ENCODE results near the gene FXN.
"Not testable (repeated sequence)": the region's sequence is repeated elsewhere in the genome, so short reads cannot be mapped to it uniquely, and the experiment has no call there.

Gene FXN

GRCh38 chr9:69035438-69036308 lies at the start of gene FXN:
Gene FXN, plus strand, starts transcription at chr9:69035752. Its CDS starts 31 bp downstream, at chr9:69035783.
- DNase-seq, result peak; percentile 78

DNA sequence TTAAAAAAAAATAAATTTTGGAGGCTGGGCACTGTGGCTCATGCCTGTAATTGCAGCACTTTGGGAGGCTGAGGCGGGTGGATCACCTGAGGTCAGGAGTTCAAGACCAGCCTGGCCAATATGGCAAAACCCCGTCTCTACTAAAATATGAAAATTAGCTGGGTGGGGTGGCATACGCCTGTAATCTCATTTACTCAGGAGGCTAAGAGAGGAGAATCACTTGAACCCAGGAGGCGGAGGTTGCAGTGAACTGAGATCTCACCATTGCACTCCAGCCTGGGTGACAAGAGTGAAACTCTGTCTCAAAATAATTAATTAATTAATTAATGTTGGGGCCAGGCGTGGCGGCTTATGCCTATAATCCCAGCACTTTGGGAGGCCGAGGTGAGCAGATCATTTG lies 48.6 kb upstream of the FXN start:
- not testable (repeated sequence) for DNase-seq

- no peak for DNase-seq
These were observed 44.1 kb upstream of the FXN start for GRCh38 chr9:68991457-68991856.

DNA sequence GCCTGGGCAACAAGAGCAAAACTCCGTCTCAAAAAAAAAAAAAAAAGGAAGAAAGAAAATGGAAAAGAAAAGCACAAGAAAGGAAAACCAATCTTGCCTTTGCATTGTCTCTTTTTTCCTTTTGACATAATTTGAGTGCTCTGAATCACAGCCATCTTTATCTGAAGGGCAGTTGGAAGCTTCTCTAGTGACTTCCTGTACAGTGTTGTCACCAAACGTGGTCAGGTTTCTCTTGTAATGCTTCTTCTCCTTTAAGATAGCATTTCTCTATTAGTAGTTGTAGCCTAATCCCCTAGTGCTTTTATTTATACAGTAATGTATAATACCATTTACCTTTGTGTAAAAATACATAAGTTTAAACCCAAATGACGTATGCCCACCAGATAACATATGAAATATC lies 39.8 kb upstream of the FXN start:
- DNase-seq, result no peak

GRCh38 chr9:68996462-68996861 lies 39.1 kb upstream of the FXN start:
- no peak for DNase-seq

- no peak for DNase-seq
These were observed 37.9 kb upstream of the FXN start for GRCh38 chr9:68997666-68998065.

DNA sequence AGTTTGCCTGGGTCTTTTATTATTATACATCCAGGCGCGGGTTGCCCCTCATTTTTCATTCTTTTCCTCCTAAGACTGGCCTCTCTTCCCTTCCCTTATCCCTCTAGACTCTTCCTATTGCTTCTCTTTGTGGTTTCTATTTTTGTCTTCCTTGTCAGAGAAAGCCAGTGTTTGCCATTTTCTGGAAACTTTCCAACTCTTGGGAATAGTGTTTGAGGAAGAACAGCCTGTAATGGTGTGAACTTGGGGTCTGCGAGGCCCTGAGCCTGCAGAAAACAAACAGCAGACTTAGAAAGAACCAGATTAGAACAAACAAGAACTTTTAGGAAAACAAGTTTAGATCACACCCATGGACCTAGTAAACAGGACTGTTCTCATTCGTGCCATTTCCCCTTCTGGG lies 37.2 kb upstream of the FXN start:
- no peak for DNase-seq

DNA sequence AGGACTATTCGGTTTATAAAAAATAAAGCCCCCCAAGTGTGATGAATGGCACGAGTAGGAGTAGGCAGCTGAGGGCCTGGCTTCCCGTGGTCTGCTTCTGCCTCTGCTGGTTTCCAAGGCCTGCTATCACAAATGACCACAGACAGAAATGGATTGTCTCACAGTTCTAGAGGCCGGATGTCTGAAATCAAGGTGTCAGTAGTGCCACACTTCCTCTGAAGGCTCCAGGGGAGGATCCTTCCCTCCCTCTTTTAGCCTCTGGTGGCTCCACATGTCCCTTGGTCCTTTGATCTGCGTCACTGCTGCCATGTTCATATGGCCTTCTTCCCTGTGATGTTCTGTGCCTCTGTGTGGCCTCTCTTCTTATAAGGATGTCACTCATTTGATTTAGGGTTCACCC lies 36.7 kb upstream of the FXN start:
- DNase-seq, result no peak

- peak; percentile 51 for DNase-seq
These were observed 36.0 kb upstream of the FXN start for GRCh38 chr9:68999393-69000105.

DNA sequence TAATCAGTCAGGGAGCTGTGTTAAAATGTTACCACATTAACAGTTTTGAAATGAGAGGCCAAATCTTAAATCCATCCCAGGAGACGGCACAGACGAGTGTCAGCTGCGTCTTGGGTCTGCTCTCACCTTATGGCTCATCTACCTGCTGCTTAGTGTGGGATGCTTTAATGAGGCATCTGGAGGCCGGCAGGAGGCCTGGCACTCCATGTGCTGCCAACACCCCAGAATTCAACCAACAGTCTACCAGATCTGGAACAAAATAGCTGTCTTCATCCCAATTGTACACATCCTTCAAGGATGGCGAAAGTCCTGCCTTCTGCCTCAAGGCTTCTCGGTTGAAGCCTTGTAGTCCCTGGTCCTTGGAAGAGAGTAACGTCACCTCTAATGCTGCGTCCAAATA lies 33.6 kb upstream of the FXN start:
- DNase-seq, result no peak

DNA sequence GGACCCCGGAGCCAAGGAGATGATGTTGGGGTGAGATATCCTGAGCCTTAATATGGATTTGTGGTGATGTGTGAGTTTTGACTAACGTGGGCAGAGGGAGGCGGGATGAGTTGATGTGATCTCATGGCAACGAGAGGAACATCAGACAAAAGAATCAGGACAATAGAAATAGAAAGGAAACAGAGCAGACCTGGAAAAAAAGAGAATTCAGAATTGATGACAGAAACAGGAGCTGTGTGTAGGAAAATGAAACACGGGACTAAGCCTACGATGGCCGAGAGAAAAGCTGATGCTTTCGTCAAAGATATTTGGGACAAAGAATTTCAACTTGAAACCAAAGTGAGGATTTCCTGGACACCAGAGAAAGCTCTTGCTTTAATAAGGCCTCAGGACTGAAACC lies 32.5 kb upstream of the FXN start:
- DNase-seq, result no peak

DNA sequence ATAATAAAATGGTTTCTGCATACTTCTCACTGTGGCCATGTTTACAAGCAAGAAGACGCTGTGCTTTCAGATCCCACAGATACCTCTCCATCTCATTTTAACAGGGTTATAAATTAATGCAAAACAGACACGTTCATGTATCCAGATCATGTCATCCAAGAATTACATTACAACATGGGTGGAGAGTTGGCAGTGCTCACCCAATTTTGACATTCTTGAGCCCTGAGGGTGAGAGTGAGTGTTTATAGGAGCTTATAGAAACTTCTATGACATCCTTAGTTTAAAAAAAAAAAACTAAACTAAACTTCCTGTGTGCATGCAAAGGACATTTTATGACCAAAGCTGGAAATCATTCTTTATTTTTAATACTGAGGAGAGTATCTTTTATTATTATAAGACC lies 30.7 kb upstream of the FXN start:
- peak; percentile 11 for DNase-seq

DNA sequence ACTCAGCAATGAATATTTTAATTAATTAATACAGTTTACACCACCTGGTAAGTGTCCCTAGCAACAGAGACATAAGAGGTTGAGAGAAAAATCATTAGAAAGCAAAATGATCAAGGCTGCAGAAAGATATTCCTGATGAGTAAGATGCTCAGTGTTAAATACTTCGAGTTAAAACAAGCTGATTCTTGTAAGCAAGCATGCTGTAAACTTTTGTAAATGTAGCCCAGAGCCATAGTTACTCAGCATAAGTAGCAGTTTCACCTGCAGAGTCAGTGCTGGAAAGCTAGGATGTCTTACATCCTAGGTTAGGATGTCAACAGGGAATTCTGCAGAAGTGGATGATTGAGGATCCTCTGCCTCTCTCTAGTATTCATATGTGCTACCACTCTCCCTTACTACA lies 25.8 kb upstream of the FXN start:
- no peak for DNase-seq

DNA sequence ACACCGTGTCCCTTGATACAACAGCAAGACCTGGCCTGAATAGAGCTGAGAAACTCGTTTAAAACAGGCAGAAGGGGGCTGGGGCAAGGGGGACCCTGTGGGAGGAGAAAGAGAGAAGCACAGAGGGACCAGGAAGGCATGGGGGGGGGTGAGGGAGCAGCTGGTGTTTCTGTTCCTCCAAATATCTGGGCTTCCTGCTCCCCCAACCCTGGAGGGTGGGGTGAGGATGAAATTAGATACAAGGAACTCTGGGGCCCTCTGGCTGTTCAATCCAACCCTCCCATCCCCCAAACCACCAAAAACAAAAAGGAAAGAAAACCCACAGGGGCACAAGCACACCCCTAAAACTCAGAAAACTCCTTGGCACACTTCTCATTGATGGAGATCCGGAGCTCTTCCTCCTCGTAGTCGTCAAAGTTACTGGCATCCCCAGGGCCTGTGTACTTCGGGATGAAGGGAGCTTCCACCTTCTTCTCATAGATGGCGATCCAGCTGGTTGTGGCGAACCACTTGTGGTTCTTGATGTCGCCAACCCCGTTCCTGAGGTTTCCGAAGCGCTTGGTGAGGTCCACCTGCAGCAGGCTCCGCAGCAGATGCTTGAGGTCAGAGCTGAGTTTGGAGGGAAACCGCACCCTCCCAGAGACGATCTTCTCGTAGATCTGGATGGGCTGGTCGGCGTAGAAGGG lies 22.7 kb upstream of the FXN start:
- DNase-seq, result no peak

GRCh38 chr9:69013382-69013727 lies 22.2 kb upstream of the FXN start:
- DNase-seq, result no peak

- DNase-seq, result no peak
These were observed 21.5 kb upstream of the FXN start, which contains the start of gene PRKACG for GRCh38 chr9:69014013-69014412. Gene PRKACG, minus strand, starts transcription at chr9:69014113. Its CDS starts 21 bp downstream, at chr9:69014092.

- DNase-seq, result no peak
These were observed 19.1 kb upstream of the FXN start for GRCh38 chr9:69016191-69017096.

DNA sequence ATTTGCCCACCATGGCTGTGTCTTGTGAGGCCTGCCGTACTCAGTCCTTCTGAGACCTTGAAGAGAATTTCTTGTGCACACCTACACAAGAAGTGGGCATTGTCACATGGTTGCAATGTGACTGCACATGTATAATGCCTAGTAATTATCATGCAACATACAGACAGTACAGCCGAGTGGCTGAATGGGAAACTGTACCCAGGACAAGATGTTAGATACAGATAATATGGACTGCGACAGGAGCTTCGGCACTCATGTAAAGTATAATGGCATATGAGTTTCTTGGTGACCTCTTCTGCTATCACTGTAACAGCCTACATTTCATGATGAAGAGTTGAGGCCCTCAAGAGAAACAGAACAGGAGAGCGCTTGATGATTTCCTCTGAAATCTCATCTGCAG lies 16.8 kb upstream of the FXN start:
- DNase-seq, result no peak

DNA sequence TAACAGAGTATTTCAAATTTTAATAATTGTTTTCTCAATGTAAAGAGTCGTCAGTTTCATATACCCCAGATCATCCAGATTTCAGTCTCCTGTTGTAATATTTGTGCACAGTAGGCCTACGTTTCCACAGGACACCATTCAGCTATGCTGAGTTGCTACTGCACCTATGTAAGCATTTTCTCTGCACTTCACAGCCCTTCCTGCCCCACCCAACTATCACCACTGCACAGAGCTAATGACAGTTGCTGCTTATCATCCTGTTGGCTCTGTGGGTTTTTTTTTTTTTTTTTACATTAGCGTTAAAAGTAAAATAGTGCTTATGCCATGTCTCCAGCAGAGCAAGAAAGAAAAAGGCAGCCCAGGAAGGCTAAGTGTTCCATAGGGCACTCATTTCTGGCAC lies 15.7 kb upstream of the FXN start:
- DNase-seq, result no peak

DNA sequence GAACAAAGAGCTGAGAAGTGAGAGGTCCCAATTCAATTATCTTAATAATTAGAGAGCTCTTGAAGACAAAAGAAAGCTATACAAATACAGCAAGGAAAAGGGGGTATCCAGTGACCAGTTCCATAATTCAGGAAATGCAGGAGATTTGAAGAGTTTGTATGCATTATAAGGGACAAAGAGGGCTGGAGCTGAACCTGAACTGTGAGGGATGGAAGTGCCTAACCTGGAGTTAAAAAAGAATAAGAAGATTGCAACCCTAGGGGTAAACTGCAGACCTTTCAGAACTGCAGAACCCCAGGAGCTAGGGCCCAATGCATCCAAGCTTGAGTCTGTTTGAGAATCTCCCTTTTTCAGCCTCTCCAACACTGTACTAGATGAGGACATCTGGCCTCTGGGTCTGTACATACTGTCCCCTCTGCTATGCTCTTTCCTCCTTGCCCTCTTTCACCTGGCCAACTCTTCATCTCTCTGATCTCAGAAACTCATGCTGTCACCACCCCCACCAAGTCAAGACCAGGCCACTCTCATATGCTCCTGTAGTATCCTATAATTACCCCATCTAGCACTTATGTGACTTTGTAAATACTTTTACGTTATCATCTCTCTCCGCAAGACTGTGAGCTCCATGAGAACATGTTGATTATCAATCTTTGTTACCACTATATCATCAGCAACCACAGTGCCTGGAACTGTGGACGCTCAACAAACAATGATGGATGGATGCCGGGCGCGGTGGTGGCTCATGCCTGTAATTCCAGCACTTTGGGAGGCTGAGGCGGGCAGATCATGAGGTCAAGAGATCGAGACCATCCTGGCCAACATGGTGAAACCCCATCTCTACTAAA lies 15.0 kb upstream of the FXN start:
- DNase-seq, result no peak

DNA sequence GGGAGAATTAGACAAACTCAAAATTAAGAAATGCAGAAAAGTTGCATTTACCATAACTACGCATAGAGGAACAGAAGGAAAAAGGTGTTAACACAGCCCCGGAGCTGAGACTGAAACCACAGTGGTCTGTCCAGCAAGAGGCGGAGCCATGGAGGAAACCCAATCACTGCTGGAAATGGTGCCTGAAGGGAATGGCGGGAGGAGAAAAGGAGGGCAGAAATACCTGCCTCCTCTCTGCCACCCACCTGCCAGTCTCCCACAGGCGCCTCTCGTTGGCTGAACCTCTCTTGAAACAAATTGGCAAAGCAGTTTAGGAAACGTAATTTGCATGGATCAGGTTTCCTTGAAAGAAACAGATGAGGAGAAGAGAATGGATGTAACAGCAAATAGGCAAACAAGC lies 11.9 kb upstream of the FXN start:
- DNase-seq, result no peak
